Esophagus squamous epithelium (tissue), 4 donors: ENCODE results near the gene APOBEC3G.

Source experiments
- POLR2A ChIP-seq, 4 donors: fragments of 450-650 bp; IDR thresholded peaks; one replicate each; pipeline ENCODE4 v1.6.1; 2017; ENCODE audit warnings: antibody characterized with exemption in 4 of 4, mild to moderate bottlenecking in 4 of 4, moderate library complexity in 3 of 4
- TF ChIP-seq, protein P1 (sequence below), 6 experiments: fragments of 450-650 bp in 4 of 6; fragments of 200-600 bp in 2 of 6; sonication (generic) in 2 of 6; IDR thresholded peaks; one replicate each; pipeline ENCODE4 v1.5.1; 2016 to 2019; ENCODE audit warnings: antibody characterized with exemption in 6 of 6, mild to moderate bottlenecking in 4 of 6, moderate library complexity in 4 of 6

- TF ChIP-seq POLR2A (IDR thresholded peaks at IDR 0.05): no peak
- TF ChIP-seq, protein P1, sequence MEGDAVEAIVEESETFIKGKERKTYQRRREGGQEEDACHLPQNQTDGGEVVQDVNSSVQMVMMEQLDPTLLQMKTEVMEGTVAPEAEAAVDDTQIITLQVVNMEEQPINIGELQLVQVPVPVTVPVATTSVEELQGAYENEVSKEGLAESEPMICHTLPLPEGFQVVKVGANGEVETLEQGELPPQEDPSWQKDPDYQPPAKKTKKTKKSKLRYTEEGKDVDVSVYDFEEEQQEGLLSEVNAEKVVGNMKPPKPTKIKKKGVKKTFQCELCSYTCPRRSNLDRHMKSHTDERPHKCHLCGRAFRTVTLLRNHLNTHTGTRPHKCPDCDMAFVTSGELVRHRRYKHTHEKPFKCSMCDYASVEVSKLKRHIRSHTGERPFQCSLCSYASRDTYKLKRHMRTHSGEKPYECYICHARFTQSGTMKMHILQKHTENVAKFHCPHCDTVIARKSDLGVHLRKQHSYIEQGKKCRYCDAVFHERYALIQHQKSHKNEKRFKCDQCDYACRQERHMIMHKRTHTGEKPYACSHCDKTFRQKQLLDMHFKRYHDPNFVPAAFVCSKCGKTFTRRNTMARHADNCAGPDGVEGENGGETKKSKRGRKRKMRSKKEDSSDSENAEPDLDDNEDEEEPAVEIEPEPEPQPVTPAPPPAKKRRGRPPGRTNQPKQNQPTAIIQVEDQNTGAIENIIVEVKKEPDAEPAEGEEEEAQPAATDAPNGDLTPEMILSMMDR (IDR thresholded peaks at IDR 0.05): no peak
Measured at GRCh38 chr22:39089928-39090327, 12.9 kb downstream of the APOBEC3G start.
